Osteoblast (primary cell): ENCODE data around the gene TSPO. TPM values are rescaled to one million over a fixed set of nuclear protein-coding genes. Genes with fewer than 3 reads are reported as not detected.

Experiments used
- DNase-seq: peaks from one replicate; pipeline ENCODE4 v3.0.0; 2011; ENCODE audit warnings: low spot score, mixed read lengths; ENCODE audit not compliant: insufficient read length; ENCODE audit errors: missing footprints
- H2AFZ ChIP-seq: 2 replicates; pipeline ENCODE4 v1.6.0; 2011; ENCODE audit warnings: mild to moderate bottlenecking, low read length
- H3K27ac ChIP-seq: 2 replicates; pipeline ENCODE4 v1.5.1; 2011; ENCODE audit warnings: mild to moderate bottlenecking, low read depth, low read length, moderate library complexity
- H3K27me3 ChIP-seq: 2 replicates; pipeline ENCODE4 v1.6.0; 2012; ENCODE audit warnings: mild to moderate bottlenecking, control low read depth, inconsistent platforms, low read length, moderate library complexity; ENCODE audit not compliant: insufficient read depth
- H3K36me3 ChIP-seq: 2 replicates; pipeline ENCODE4 v1.5.1; 2011; ENCODE audit warnings: mild to moderate bottlenecking, low read length, control low read depth, moderate library complexity; ENCODE audit not compliant: insufficient read depth
- H3K4me1 ChIP-seq: 2 replicates; pipeline ENCODE4 v1.5.1; 2011; ENCODE audit warnings: mild to moderate bottlenecking, low read length, control low read depth, moderate library complexity; ENCODE audit not compliant: insufficient read depth
- H3K4me2 ChIP-seq: 2 replicates; pipeline ENCODE4 v1.6.0; 2011; ENCODE audit warnings: mild to moderate bottlenecking, low read length; ENCODE audit not compliant: insufficient read depth
- H3K4me3 ChIP-seq: fragments of 200-600 bp; sonication (generic); 3 replicates; pipeline ENCODE4 v1.5.1; 2012; ENCODE audit warnings: mild to moderate bottlenecking, low read length, inconsistent platforms; ENCODE audit not compliant: insufficient read depth
- H3K79me2 ChIP-seq: 2 replicates; pipeline ENCODE4 v1.6.0; 2012; ENCODE audit warnings: mild to moderate bottlenecking, low read length, control low read depth, inconsistent platforms; ENCODE audit not compliant: insufficient read depth
- H3K9me3 ChIP-seq: 2 replicates; pipeline ENCODE4 v1.5.1; 2011; ENCODE audit warnings: low read depth, low read length, control low read depth
- H4K20me1 ChIP-seq: 2 replicates; pipeline ENCODE4 v1.6.0; 2012; ENCODE audit warnings: mild to moderate bottlenecking, low read length, control low read depth; ENCODE audit not compliant: insufficient read depth
- CTCF ChIP-seq: IDR thresholded peaks from 2 replicates; pipeline ENCODE4 v1.5.1; 2011; ENCODE audit warnings: mild to moderate bottlenecking, low read depth, low read length, moderate library complexity; ENCODE audit errors: extremely low read depth
- total RNA-seq: library from RNA; depleted of rRNA; stranded (reverse); fragments of >200 nt; gene quantifications from 2 replicates; pipeline ENCODE4 v1.2.3, GENCODE V29; 2012

TSPO gene
- total RNA-seq, 1 donor: 297 TPM

- no peak for DNase-seq
- Histone ChIP-seq H4K20me1 (no peaks in the 10 kb centered on the region), H3K27me3 (peaks cover 17% of the 10 kb centered on the region), H3K79me2 (no peaks in the 10 kb centered on the region), H3K4me1 (no peaks in the 10 kb centered on the region), H3K27ac (no peak overlapping the region), H3K36me3 (no peaks in the 10 kb centered on the region), H3K4me2 (no peak overlapping the region), H3K9me3 (no peaks in the 10 kb centered on the region), H2AFZ (no peak overlapping the region), H3K4me3 (no peak overlapping the region)
- no peak for TF ChIP-seq CTCF
Measured at GRCh38 chr22:43200031-43200430, 48.7 kb downstream of the TSPO start.

- H3K79me2 ChIP-seq: no peaks in the 10 kb centered on the region
- no peak for DNase-seq
- peaks cover 13% of the 10 kb centered on the region for H3K27me3 ChIP-seq
- H3K4me3 ChIP-seq: no peak overlapping the region
- H3K27ac ChIP-seq: no peak overlapping the region
- H3K9me3 ChIP-seq: no peaks in the 10 kb centered on the region
- H2AFZ ChIP-seq: no peak overlapping the region
- TF ChIP-seq CTCF: no peak
- no peaks in the 10 kb centered on the region for H3K36me3 ChIP-seq
- no peak overlapping the region for H3K4me2 ChIP-seq
- no peaks in the 10 kb centered on the region for H4K20me1 ChIP-seq
- H3K4me1 ChIP-seq: no peaks in the 10 kb centered on the region
Measured at GRCh38 chr22:43200555-43200954, 49.2 kb downstream of the TSPO start.

- H3K79me2 ChIP-seq: no peaks in the 10 kb centered on the region
- no peaks in the 10 kb centered on the region for H4K20me1 ChIP-seq
- no peak for DNase-seq
- TF ChIP-seq CTCF: no peak
- H3K36me3 ChIP-seq: no peaks in the 10 kb centered on the region
- H3K4me1 ChIP-seq: no peaks in the 10 kb centered on the region
- H3K4me2 ChIP-seq: no peak overlapping the region
- no peak overlapping the region for H2AFZ ChIP-seq
- H3K27me3 ChIP-seq: peaks cover 11% of the 10 kb centered on the region
- no peaks in the 10 kb centered on the region for H3K9me3 ChIP-seq
- no peak overlapping the region for H3K4me3 ChIP-seq
- H3K27ac ChIP-seq: no peak overlapping the region
Measured at GRCh38 chr22:43201486-43202219, 50.3 kb downstream of the TSPO start.

- peaks cover 10% of the 10 kb centered on the region for H3K27me3 ChIP-seq
- no peak for DNase-seq
- no peaks in the 10 kb centered on the region for H3K9me3 ChIP-seq
- H4K20me1 ChIP-seq: no peaks in the 10 kb centered on the region
- H3K4me1 ChIP-seq: no peaks in the 10 kb centered on the region
- no peak overlapping the region for H3K4me2 ChIP-seq
- no peak overlapping the region for H3K27ac ChIP-seq
- TF ChIP-seq CTCF: no peak
- no peak overlapping the region for H3K4me3 ChIP-seq
- no peaks in the 10 kb centered on the region for H3K36me3 ChIP-seq
- H2AFZ ChIP-seq: no peak overlapping the region
- no peaks in the 10 kb centered on the region for H3K79me2 ChIP-seq
Measured at GRCh38 chr22:43202326-43202725, 51.0 kb downstream of the TSPO start.
